GM10266 (cell line): Measurements from ENCODE around the gene DCLK1.
"Not testable (repeated sequence)": the region's sequence is repeated elsewhere in the genome, so short reads cannot be mapped to it uniquely, and the experiment has no call there.

Experiments
- DNase-seq: peaks from one replicate; pipeline ENCODE4 v3.0.0; 2012; ENCODE audit errors: extremely low spot score
- CTCF ChIP-seq: IDR thresholded peaks from 2 replicates; pipeline ENCODE4 v1.5.1; 2012; ENCODE audit warnings: mild to moderate bottlenecking, low read depth; ENCODE audit not compliant: control insufficient read depth, insufficient read depth; ENCODE audit errors: missing control alignments

Gene DCLK1

DNA sequence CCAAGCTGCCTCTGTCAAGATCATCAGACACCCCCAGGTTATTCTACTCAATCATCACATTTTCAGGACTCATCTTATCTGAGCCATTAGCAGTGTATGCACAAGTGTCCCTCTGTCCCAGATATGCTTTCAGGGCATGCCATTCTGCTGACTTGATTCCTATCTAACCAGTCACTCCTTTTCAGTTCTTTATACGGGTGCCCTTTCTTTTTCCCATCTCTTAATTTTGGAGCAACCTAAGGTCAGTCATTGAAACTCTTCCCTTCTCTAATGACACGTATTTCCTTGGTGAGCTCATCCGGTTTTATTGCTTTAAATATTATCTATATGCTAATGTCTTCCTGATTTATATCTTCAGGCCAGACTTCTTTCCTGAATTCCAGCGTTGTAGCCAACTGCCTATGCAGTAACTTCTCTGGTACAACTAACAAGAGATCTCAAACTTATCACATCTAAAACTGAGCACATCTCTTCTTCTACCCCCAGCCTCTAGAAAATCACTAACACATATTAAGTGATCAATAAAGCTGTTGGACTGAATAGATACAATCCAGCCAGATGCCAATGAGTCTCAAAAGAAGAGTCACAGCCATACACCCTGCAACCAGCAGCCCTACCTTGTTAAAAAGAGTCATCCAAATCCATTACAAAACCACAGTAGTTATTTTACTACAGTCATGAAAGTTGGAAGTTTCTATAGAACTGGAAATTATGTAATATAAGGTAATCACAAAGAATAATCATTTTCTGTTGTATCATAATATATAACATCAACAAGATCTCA lies 58.8 kb downstream of the DCLK1 start:
- no peak for TF ChIP-seq CTCF
- DNase-seq, result no peak

- DNase-seq, result not testable (repeated sequence)
These were observed 60.5 kb downstream of the DCLK1 start for GRCh38 chr13:36070504-36071192.

- no peak for TF ChIP-seq CTCF
These were observed 61.3 kb downstream of the DCLK1 start for GRCh38 chr13:36069881-36070366.

DNA sequence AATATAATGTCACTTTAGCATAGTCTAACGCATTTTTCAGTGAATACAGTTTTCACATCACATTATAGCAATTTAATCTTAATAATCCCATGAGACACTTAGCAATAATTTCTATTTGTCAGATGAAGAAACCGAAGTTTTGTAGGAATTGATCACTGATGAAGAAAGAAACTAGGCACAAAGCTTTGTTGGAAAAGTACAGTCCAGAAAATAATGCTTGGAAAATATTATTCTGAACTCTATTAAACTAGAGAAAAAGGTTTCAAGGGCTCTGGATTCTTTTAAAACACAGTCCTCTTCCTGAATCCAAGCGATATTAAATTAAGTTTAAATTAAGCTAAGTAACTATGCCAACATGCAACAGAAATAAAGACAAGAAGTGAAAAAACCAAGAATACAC lies 62.2 kb downstream of the DCLK1 start:
- DNase-seq, result no peak
- no peak for TF ChIP-seq CTCF

More at GRCh38 chr13:36069881-36070366, 61.3 kb downstream of the DCLK1 start:
- no peak for DNase-seq

GRCh38 chr13:36068566-36068965 lies 62.6 kb downstream of the DCLK1 start:
- no peak for TF ChIP-seq CTCF

DNA sequence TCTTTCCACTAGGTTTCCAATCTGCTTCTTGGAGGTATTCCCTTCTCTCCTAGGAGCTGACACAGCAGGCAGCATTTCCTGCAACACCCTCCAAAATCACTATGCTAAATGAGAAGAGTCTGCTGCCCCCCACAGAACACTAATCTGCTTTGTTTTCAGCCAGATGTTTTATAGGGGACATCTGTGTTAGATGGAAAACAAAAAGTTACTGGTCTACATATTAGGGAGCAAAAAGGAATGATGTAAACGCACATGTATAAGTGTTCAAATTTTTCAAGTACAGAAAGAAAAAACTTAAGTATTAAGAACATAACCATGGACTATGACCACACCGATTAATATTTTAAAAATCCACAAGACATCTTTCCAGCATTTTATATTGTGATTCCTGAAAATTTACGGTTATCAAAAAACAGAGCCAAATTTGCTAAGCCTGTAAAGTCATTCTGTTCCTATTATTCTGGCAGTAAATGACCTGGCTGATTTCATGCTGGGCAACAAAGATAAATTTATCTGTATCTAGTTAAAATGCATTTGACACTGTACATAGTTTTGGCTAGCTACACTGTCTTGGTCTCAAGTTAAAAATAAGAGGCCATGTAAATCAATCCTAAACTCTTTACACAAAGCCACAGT lies 63.3 kb downstream of the DCLK1 start:
- no peak for TF ChIP-seq CTCF
- DNase-seq, result no peak

More at GRCh38 chr13:36068566-36068965, 62.6 kb downstream of the DCLK1 start:
- DNase-seq, result no peak

DNA sequence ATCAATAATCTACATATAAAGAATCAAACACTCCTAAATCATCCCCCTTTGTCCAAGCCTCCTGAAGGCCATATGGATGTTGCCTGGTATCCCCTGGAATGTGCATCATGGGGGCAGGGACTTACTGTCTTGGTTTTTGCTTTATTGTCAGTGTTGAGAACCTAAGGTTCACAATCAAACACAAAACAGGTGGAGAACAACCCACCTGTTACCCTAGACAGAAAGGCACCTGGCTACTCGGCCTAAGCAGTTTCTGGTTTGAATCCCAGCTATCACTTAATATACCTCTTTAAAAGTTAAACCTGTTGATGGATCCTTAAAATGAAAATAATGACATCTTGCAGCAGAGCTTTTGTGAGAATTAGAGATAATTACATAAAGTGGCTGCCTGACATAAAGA lies 68.9 kb downstream of the DCLK1 start:
- TF ChIP-seq CTCF, result no peak
- no peak for DNase-seq
